Trophoblast cell (in vitro differentiated cells and primary cell): ENCODE data around the gene RBBP6.

Experiments used
- DNase-seq, 2 donors: peaks; one replicate each; pipeline ENCODE4 v3.0.0-alpha.2; 2016
- H2AFZ ChIP-seq: 2 replicates; pipeline ENCODE4 v1.6.1; 2013; ENCODE audit warnings: low read length, moderate library complexity, mild to moderate bottlenecking; ENCODE audit not compliant: insufficient read depth, poor library complexity
- H2AK5ac ChIP-seq: 2 replicates; pipeline ENCODE4 v1.6.1; 2013; ENCODE audit warnings: mild to moderate bottlenecking, low read length
- H2BK120ac ChIP-seq: 2 replicates; pipeline ENCODE4 v1.6.1; 2013; ENCODE audit warnings: low read length, mild to moderate bottlenecking, moderate library complexity; ENCODE audit not compliant: insufficient read depth, poor library complexity
- H2BK12ac ChIP-seq: 2 replicates; pipeline ENCODE4 v1.6.1; 2013; ENCODE audit warnings: mild to moderate bottlenecking, low read length, moderate library complexity
- H2BK5ac ChIP-seq: 2 replicates; pipeline ENCODE4 v1.6.1; 2013; ENCODE audit warnings: low read length, low read depth, moderate library complexity, mild to moderate bottlenecking; ENCODE audit not compliant: poor library complexity
- H3K14ac ChIP-seq: 2 replicates; pipeline ENCODE4 v1.6.1; 2013; ENCODE audit warnings: mild to moderate bottlenecking, low read length
- H3K18ac ChIP-seq: 2 replicates; pipeline ENCODE4 v1.6.1; 2013; ENCODE audit warnings: mild to moderate bottlenecking, low read length
- H3K23ac ChIP-seq: 2 replicates; pipeline ENCODE4 v1.6.1; 2013; ENCODE audit warnings: low read length
- H3K27ac ChIP-seq: 2 replicates; pipeline ENCODE4 v1.5.1; 2013; ENCODE audit warnings: low read depth, mild to moderate bottlenecking, inconsistent platforms, low read length, moderate library complexity
- H3K27me3 ChIP-seq: 2 replicates; pipeline ENCODE4 v1.6.1; 2013; ENCODE audit warnings: inconsistent platforms, mild to moderate bottlenecking, low read length, moderate library complexity; ENCODE audit not compliant: insufficient read depth
- H3K36me3 ChIP-seq, 2 experiments: 1 replicate in 1 of 2; 2 replicates in 1 of 2; pipeline ENCODE4 v1.6.1; 2013; ENCODE audit warnings: low read length in 2 of 2, mild to moderate bottlenecking in 2 of 2, moderate library complexity in 1 of 2; ENCODE audit not compliant: insufficient read depth in 2 of 2, control insufficient read depth in 1 of 2
- H3K4ac ChIP-seq: 2 replicates; pipeline ENCODE4 v1.6.1; 2013; ENCODE audit warnings: low read depth, mild to moderate bottlenecking, low read length, moderate library complexity
- H3K4me1 ChIP-seq, 2 experiments: 1 replicate in 1 of 2; 2 replicates in 1 of 2; pipeline ENCODE4 v1.6.1; 2013; ENCODE audit warnings: low read length in 2 of 2, mild to moderate bottlenecking in 2 of 2, moderate library complexity in 1 of 2; ENCODE audit not compliant: insufficient read depth in 2 of 2, control insufficient read depth in 1 of 2
- H3K4me2 ChIP-seq: 2 replicates; pipeline ENCODE4 v1.6.1; 2013; ENCODE audit warnings: inconsistent platforms, mild to moderate bottlenecking, low read length, moderate library complexity
- H3K4me3 ChIP-seq: 2 replicates; pipeline ENCODE4 v1.5.1; 2013; ENCODE audit warnings: mild to moderate bottlenecking, low read depth, low read length, inconsistent platforms
- H3K79me1 ChIP-seq: one replicate; pipeline ENCODE4 v1.6.1; 2013; ENCODE audit warnings: low read length
- H3K79me2 ChIP-seq: 2 replicates; pipeline ENCODE4 v1.6.1; 2013; ENCODE audit warnings: low read length, mild to moderate bottlenecking; ENCODE audit not compliant: control insufficient read depth, insufficient read depth, poor library complexity
- H3K9ac ChIP-seq: 2 replicates; pipeline ENCODE4 v1.6.1; 2013; ENCODE audit warnings: mild to moderate bottlenecking, low read length
- H3K9me3 ChIP-seq: 2 replicates; pipeline ENCODE4 v1.6.1; 2013; ENCODE audit warnings: low read depth, mild to moderate bottlenecking, control low read depth, inconsistent platforms, low read length; ENCODE audit not compliant: insufficient read depth
- H4K12ac ChIP-seq: 2 replicates; pipeline ENCODE4 v1.6.1; 2013; ENCODE audit warnings: low read depth, mild to moderate bottlenecking, low read length, moderate library complexity
- H4K8ac ChIP-seq: 2 replicates; pipeline ENCODE4 v1.6.1; 2013; ENCODE audit warnings: low read depth, mild to moderate bottlenecking, low read length, moderate library complexity
- H4K91ac ChIP-seq: one replicate; pipeline ENCODE4 v1.6.1; 2013; ENCODE audit warnings: low read depth, mild to moderate bottlenecking, low read length, moderate library complexity
- WGBS: extraction: QIAGEN DNeasy Blood & Tissue Kit; methylation state at CpG from one replicate; pipeline ENCODE4 v1.1.7; 2013; ENCODE audit warnings: missing lambda C conversion rate; ENCODE audit not compliant: insufficient read length, insufficient coverage; ENCODE audit errors: extremely low coverage; 5-methylcytosine and 5-hydroxymethylcytosine counted together

RBBP6 gene

DNA sequence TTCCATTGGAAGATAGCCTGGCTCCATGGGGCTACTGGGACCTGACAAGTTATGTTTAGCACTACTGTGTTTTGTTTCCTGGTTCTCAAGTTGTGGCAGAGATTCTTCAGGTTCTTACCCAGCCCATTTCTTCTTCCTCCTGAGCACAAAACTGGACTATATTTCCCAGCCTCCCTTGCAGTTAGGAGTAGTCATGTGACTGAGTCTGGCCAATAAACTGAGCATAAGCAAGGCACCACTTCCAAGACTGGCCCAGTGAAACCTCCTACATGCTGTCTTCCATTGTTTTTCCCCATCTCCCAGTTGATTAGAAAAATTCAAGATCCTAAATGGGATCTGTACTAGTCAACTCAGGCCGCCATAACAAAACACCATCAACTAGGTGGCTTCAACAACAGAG is 28.2 kb upstream of the RBBP6 start:
- Histone ChIP-seq H3K79me2 (no peaks in the 10 kb centered on the region), H3K9me3 (no peaks in the 10 kb centered on the region), H2AFZ (no peak overlapping the region), H3K36me3 (no peaks in the 10 kb centered on the region), H2BK12ac (no peak overlapping the region), H3K27me3 (no peaks in the 10 kb centered on the region), H4K12ac (no peak overlapping the region), H3K18ac (no peak overlapping the region), H3K4me1 (peaks cover 0 to 3% of the 10 kb centered on the region in 2 experiments), H2AK5ac (no peak overlapping the region), H2BK5ac (no peak overlapping the region), H3K9ac (no peak overlapping the region), H3K14ac (no peak overlapping the region), H3K4me2 (no peak overlapping the region), H4K8ac (no peak overlapping the region), H3K4ac (no peak overlapping the region), H3K27ac (no peak overlapping the region), H4K91ac (no peak overlapping the region), H3K23ac (no peak overlapping the region), H2BK120ac (no peak overlapping the region), H3K79me1 (no peaks in the 10 kb centered on the region), H3K4me3 (no peak overlapping the region)
- no peak for DNase-seq
- WGBS: no CpG with 5 or more reads among the region's 1 CpG

DNA sequence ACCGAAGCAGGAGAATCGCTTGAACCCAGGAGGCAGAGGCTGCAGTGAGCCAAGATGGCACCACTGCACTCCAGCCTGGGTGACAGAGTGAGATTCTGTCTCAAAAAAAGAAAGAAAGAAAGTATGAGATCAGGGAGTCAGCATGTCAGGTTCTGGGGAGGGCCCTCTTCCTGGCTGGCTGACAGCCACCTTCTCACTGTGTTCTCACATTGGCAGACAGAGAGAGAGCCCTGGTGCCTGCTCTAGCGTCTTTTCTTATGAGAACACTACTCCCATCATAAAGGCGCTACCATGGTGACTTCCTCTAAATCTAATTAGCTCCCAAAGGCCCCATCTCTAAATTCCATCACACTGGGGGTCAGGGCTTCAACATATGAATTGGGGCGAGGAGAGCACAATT is 27.6 kb upstream of the RBBP6 start:
- no peak for DNase-seq
- Histone ChIP-seq H3K4me2 (no peak overlapping the region), H2BK12ac (no peak overlapping the region), H3K4me1 (peaks cover 0 to 3% of the 10 kb centered on the region in 2 experiments), H3K79me1 (no peaks in the 10 kb centered on the region), H3K9ac (no peak overlapping the region), H3K18ac (no peak overlapping the region), H3K14ac (no peak overlapping the region), H4K12ac (no peak overlapping the region), H2AFZ (no peak overlapping the region), H3K79me2 (no peaks in the 10 kb centered on the region), H3K36me3 (no peaks in the 10 kb centered on the region), H3K4me3 (no peak overlapping the region), H2BK120ac (no peak overlapping the region), H3K27ac (no peak overlapping the region), H3K27me3 (no peaks in the 10 kb centered on the region), H3K9me3 (no peaks in the 10 kb centered on the region), H3K4ac (no peak overlapping the region), H2AK5ac (no peak overlapping the region), H4K8ac (no peak overlapping the region), H4K91ac (no peak overlapping the region), H3K23ac (no peak overlapping the region), H2BK5ac (no peak overlapping the region)
- WGBS: no CpG with 5 or more reads among the region's 5 CpGs

DNA sequence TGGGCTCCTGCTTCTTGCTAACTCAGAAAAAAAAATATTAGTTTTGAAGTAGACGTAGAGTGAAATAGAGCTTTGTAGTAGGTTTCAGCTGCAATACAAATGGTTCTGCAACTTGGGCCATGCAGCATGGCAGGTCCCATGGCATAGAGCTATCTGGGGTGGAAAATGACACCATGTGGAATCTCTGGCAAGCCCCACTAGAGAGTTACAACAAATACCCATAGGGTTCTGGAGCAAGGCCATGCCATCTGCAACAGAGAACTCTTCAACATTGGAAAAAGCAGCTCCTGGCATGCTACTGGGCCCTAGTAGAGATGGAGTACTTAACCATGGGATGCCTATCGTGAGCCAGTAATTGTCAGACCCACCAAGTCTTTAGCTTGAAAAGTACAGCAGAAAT is 25.3 kb upstream of the RBBP6 start:
- Histone ChIP-seq H3K79me2 (no peaks in the 10 kb centered on the region), H3K36me3 (no peaks in the 10 kb centered on the region), H3K4me2 (no peak overlapping the region), H2BK5ac (no peak overlapping the region), H2AFZ (no peak overlapping the region), H3K4me1 (peaks cover 0 to 3% of the 10 kb centered on the region in 2 experiments), H3K27ac (no peak overlapping the region), H3K27me3 (no peaks in the 10 kb centered on the region), H3K4me3 (no peak overlapping the region), H4K12ac (no peak overlapping the region), H2AK5ac (no peak overlapping the region), H2BK120ac (no peak overlapping the region), H4K91ac (no peak overlapping the region), H3K79me1 (no peaks in the 10 kb centered on the region), H4K8ac (no peak overlapping the region), H2BK12ac (no peak overlapping the region), H3K4ac (no peak overlapping the region), H3K9me3 (no peaks in the 10 kb centered on the region), H3K14ac (no peak overlapping the region), H3K18ac (no peak overlapping the region), H3K9ac (no peak overlapping the region), H3K23ac (no peak overlapping the region)
- no CpG with 5 or more reads among the region's 2 CpGs for WGBS
- DNase-seq: no peak

DNA sequence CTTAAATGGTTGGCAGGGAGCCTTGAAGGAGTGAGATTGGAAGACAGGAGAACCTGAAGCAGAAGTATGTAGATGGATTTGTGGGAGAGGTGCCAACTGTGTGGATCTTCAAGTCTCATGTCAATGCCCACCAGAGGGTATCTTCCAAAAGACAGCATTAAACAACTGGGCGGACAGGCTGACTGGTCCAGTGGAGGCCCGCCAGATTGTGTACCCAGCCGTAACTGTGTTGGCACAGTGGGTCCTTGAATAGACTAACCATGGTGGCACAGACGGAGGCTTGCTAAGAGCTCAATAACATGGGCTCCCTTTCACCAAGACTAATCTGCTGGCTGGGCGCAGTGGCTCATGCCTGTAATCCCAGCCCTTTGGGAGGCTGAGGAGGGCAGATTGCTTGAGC is 24.2 kb upstream of the RBBP6 start:
- Histone ChIP-seq H4K12ac (no peak overlapping the region), H2BK12ac (no peak overlapping the region), H3K4me3 (no peak overlapping the region), H3K27ac (no peak overlapping the region), H3K36me3 (no peaks in the 10 kb centered on the region), H3K18ac (no peak overlapping the region), H2AFZ (no peak overlapping the region), H3K14ac (no peak overlapping the region), H3K27me3 (no peaks in the 10 kb centered on the region), H4K8ac (no peak overlapping the region), H3K9ac (no peak overlapping the region), H4K91ac (no peak overlapping the region), H2AK5ac (no peak overlapping the region), H3K23ac (no peak overlapping the region), H3K4me2 (no peak overlapping the region), H2BK5ac (no peak overlapping the region), H3K79me2 (no peaks in the 10 kb centered on the region), H3K9me3 (no peaks in the 10 kb centered on the region), H3K4ac (no peak overlapping the region), H3K4me1 (no peaks in the 10 kb centered on the region), H3K79me1 (no peaks in the 10 kb centered on the region), H2BK120ac (no peak overlapping the region)
- WGBS: no CpG with 5 or more reads among the region's 5 CpGs
- no peak for DNase-seq
